WI38 (cell line): ENCODE results near the gene TMEM178A.

Source experiments
- H3K4me3 ChIP-seq: 2 replicates; pipeline ENCODE4 v1.5.1; 2011; ENCODE audit warnings: low read depth, mild to moderate bottlenecking, control low read depth, low read length
- TF ChIP-seq, protein P1 (sequence below): IDR thresholded peaks from 2 replicates; pipeline ENCODE4 v1.5.1; 2012; ENCODE audit warnings: low read depth, mild to moderate bottlenecking, control low read depth, low read length

TMEM178A gene

GRCh38 chr2:39710807-39711206 lies 45.1 kb downstream of the TMEM178A start:
- TF ChIP-seq, protein P1, sequence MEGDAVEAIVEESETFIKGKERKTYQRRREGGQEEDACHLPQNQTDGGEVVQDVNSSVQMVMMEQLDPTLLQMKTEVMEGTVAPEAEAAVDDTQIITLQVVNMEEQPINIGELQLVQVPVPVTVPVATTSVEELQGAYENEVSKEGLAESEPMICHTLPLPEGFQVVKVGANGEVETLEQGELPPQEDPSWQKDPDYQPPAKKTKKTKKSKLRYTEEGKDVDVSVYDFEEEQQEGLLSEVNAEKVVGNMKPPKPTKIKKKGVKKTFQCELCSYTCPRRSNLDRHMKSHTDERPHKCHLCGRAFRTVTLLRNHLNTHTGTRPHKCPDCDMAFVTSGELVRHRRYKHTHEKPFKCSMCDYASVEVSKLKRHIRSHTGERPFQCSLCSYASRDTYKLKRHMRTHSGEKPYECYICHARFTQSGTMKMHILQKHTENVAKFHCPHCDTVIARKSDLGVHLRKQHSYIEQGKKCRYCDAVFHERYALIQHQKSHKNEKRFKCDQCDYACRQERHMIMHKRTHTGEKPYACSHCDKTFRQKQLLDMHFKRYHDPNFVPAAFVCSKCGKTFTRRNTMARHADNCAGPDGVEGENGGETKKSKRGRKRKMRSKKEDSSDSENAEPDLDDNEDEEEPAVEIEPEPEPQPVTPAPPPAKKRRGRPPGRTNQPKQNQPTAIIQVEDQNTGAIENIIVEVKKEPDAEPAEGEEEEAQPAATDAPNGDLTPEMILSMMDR: no peak
- H3K4me3 ChIP-seq: no peak overlapping the region

DNA sequence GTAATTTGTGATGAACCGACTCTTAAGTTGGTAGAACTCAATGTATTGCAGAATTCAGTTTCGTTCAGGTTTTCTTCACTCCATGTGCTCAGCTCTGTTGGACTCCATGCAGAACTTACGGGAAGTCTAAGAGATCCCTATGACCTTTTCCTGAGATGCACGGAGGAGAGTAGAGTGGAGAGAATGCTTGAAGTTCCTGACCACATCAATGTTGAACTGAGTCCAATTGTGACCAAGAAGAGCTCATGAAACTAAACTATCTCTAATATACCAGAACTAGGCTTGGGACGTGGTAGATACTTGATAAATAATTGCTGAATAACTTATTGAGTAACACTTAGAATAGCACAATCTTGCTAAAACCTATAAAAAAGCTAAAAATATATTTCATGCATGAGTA lies 47.2 kb downstream of the TMEM178A start:
- no peak overlapping the region for H3K4me3 ChIP-seq
- TF ChIP-seq, protein P1: no peak

GRCh38 chr2:39715095-39715494 lies 49.4 kb downstream of the TMEM178A start:
- TF ChIP-seq, protein P1: no peak
- no peak overlapping the region for H3K4me3 ChIP-seq

DNA sequence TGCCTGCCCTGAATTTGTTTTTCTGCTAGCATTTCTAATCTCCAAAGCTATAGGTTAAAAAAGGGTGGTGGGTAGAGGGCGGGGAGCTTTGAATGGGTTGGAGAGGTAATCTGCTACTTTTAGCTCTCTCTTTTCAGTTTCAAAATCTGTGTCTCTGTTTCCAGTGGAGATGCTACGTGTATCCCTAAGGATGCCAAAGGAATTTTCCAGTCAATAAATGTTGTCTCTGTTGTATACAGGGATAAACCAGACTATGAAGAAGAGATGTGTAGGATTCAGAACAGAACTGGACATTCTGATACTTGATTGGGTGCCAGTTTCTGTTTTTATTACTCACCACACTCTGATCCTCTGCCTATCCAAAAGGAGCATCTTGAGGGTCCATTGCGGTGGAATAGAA lies 50.1 kb downstream of the TMEM178A start:
- TF ChIP-seq, protein P1: no peak

DNA sequence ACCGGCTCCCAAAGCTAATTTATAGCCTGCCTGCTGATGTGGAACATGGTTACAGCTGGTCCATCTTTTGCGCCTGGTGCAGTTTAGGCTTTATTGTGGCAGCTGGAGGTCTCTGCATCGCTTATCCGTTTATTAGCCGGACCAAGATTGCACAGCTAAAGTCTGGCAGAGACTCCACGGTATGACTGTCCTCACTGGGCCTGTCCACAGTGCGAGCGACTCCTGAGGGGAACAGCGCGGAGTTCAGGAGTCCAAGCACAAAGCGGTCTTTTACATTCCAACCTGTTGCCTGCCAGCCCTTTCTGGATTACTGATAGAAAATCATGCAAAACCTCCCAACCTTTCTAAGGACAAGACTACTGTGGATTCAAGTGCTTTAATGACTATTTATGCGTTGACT lies 51.4 kb downstream of the TMEM178A start:
- TF ChIP-seq, protein P1: no peak
- H3K4me3 ChIP-seq: no peak overlapping the region

More for the DNA sequence above, 50.1 kb downstream of the TMEM178A start:
- no peak overlapping the region for H3K4me3 ChIP-seq

DNA sequence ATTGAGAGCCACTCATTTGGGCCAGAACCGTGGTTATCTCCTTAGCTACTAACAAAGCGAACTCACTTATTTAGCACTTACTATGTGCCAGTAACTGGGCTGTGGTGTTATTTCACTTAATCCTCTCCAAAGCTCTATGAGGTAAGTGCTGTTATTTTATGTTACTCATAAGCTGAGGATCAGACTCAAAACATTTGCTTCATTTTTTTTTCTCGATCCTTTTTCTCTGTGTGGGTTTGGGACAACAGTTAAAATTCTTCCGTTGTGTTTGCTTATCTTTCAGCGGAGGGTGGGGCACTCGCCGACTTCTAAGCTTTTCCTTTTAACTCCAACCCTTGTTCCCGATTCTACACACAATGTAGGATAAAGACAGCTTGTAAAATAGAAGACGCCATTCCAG lies 52.8 kb downstream of the TMEM178A start:
- TF ChIP-seq, protein P1: no peak
- no peak overlapping the region for H3K4me3 ChIP-seq

DNA sequence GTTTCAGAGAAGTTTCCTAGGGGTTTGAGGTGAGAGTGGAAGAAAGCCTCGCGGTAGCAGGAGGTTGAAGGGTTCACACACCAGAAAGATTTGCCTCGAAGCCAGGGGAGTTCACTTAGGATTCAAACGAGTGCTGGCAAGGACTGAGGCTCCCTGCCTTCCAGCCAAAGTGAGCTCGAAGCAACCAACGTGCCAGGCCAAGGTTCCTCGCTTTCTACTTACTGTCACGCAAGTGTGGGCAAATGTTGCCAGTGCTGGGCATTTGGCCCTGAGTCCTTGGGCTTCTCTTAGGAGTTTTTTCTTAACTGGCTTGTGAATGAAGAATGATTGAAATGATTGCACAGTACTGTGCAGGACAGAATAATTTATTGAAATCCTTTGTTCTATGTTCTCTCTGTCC lies 53.6 kb downstream of the TMEM178A start:
- H3K4me3 ChIP-seq: no peak overlapping the region
- TF ChIP-seq, protein P1: no peak
